ENCODE measurements around the gene ZBED2. TPM values are rescaled to one million over a fixed set of nuclear protein-coding genes. Genes with fewer than 3 reads are reported as not detected.
"Not testable (repeated sequence)": the region's sequence is repeated elsewhere in the genome, so short reads cannot be mapped to it uniquely, and the experiment has no call there.

The ZBED2 gene
- total RNA-seq, 2 experiments from 2014 or later, result 394 to 397 TPM

DNA sequence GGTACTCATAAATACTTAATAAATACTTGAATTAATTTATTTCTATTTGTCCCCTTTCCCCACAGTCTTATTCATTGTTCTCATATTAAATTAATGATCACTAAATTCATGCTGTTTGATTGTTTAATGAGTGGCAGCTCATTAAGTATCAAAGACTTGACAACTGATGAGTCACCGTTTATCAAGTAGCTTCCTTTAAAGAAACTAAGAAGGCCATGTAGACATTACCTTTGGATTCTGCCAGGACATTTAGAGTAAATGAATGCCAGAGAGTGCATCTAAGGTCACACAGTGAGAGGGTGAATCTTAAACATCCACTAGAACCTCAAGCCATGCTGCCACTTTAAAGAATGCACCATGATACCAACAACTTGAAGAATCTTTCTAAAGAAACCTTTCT, 23.9 kb downstream of the ZBED2 start:
- no peaks in the 10 kb centered on the region for H3K27me3 Mint-ChIP-seq (ENCODE audit: low read depth)
- intact Hi-C loops (cut with micrococcal nuclease), result loop anchor here (5.0 kb wide), 1 partner anchor 406 kb away; the partner anchor contains the start of gene ABHD10
- H3K9me3 Mint-ChIP-seq, result no peaks in the 10 kb centered on the region
- peaks cover 32% of the 10 kb centered on the region for H3K36me3 Mint-ChIP-seq (ENCODE audit: low read depth)
- no peak for DNase-seq
- CTCF ChIA-PET, result interaction anchor here (1.1 to 1.9 kb wide), 2 partner anchors 45 to 442 kb away, joined by 4 to 9 read pairs; no protein-coding TSS in a partner anchor
- H3K4me1 Mint-ChIP-seq (ENCODE audit: low read depth), result peaks cover 66% of the 10 kb centered on the region
- H3K27ac Mint-ChIP-seq, result no peak overlapping the region
- no peak overlapping the region for H3K4me3 Mint-ChIP-seq

DNA sequence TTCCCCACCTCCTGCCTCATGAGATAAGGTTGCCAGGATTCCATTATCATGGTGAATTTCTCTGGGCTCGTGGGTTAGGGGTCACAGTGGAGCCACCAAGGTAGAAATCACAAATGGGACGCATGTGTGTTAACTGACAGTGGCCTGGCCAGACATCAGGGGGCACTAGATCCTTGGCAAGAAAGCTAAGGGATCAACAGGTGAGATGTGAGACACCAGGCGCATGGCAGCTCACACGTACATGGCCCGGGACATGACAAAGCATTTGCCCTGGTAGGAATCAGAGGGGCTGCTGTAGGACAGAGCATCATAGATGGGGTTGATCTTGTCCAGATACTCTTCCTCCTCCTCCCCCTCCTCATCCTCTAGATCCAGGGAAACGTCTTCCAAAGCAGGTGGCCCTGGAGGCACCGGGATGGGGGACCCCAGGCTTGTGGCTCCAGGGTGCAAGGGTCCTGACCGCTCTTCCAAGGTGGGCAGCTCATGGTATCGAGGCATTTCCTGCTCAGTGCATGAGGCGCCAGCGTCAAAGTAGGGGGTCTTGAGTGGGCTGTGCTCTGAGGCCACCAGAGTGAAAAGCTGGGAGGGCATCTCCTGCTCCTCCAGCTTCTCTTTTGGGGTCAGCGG, 24.6 kb downstream of the ZBED2 start:
- H3K27ac Mint-ChIP-seq, result no peak overlapping the region
- CTCF ChIA-PET, result interaction anchor here (1.5 to 1.9 kb wide), 2 partner anchors 24 to 45 kb away, joined by 3 to 9 read pairs; no protein-coding TSS in a partner anchor
- H3K36me3 Mint-ChIP-seq (ENCODE audit: low read depth), result peaks cover 28% of the 10 kb centered on the region
- no peak overlapping the region for H3K4me3 Mint-ChIP-seq
- H3K4me1 Mint-ChIP-seq (ENCODE audit: low read depth), result peaks cover 66% of the 10 kb centered on the region
- H3K9me3 Mint-ChIP-seq, result no peaks in the 10 kb centered on the region
- DNase-seq, result no peak
- intact Hi-C loops (cut with micrococcal nuclease), result loop anchor here (5.0 kb wide), 1 partner anchor 407 kb away; the partner anchor contains the start of gene ABHD10
- H3K27me3 Mint-ChIP-seq (ENCODE audit: low read depth), result no peaks in the 10 kb centered on the region

DNA sequence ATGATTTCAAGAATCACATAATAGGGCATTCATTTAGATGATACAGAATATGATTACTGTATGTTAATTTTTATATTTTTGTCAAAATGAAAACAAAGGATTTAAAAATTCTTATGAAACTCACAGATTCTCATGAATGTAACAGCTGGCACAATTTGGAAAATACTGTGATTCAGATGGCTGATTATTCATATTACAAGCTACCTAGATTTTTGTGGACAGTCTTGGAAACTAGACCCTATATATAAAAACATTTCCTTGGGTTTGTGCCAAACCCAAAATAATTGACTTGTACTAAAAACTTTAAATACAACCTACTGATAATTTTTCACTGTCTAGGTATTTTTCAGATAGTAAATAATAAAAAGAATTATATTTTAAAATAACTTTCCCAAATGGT, 26.2 kb downstream of the ZBED2 start:
- Mint-ChIP-seq H3K9me3 (no peaks in the 10 kb centered on the region), H3K4me3 (no peak overlapping the region), H3K4me1 (ENCODE audit: low read depth) (peaks cover 73% of the 10 kb centered on the region), H3K27me3 (ENCODE audit: low read depth) (no peaks in the 10 kb centered on the region), H3K27ac (no peak overlapping the region), H3K36me3 (ENCODE audit: low read depth) (peaks cover 23% of the 10 kb centered on the region)
- intact Hi-C loops (cut with micrococcal nuclease), result no loop called here
- no peak for DNase-seq
- CTCF ChIA-PET, result interaction anchor here (0.6 to 2.0 kb wide), 5 partner anchors 18 to 475 kb away, joined by 3 to 8 read pairs (median 3); no protein-coding TSS in a partner anchor

DNA sequence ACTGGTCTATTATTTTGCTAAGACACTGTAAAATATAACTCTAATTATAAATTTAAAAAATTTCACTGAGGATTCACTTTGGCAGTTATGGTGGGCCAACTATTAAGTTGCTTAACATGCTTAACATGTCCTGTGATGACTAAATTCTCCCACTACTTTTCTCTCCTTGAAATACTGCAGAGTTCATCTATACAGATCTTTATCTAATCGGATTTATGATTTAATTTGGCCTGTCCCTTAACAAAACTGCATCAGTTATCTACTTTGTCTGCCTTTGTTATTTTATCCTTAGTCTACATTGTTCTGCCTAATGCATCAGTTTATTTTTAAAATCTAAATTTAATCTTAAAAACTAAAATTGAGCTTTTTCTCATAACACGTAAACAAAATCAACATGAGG, 26.8 kb downstream of the ZBED2 start:
- no peak for DNase-seq
- H3K27ac Mint-ChIP-seq, result no peak overlapping the region
- H3K27me3 Mint-ChIP-seq (ENCODE audit: low read depth), result no peaks in the 10 kb centered on the region
- H3K4me3 Mint-ChIP-seq, result no peak overlapping the region
- H3K36me3 Mint-ChIP-seq (ENCODE audit: low read depth), result peaks cover 20% of the 10 kb centered on the region
- CTCF ChIA-PET, result interaction anchor here (0.6 to 2.0 kb wide), 3 partner anchors 49 to 475 kb away, joined by 3 to 8 read pairs (median 4); no protein-coding TSS in a partner anchor
- H3K4me1 Mint-ChIP-seq (ENCODE audit: low read depth), result peaks cover 71% of the 10 kb centered on the region
- H3K9me3 Mint-ChIP-seq, result no peaks in the 10 kb centered on the region
- intact Hi-C loops (cut with micrococcal nuclease), result no loop called here

GRCh38 chr3:111566844-111567243, 28.3 kb downstream of the ZBED2 start:
- H3K4me3 Mint-ChIP-seq, result no peak overlapping the region
- CTCF ChIA-PET, result no interaction called here
- no peaks in the 10 kb centered on the region for H3K9me3 Mint-ChIP-seq
- H3K4me1 Mint-ChIP-seq (ENCODE audit: low read depth), result peaks cover 72% of the 10 kb centered on the region
- intact Hi-C loops (cut with micrococcal nuclease), result no loop called here
- DNase-seq, result no peak
- peaks cover 21% of the 10 kb centered on the region for H3K36me3 Mint-ChIP-seq (ENCODE audit: low read depth)
- H3K27me3 Mint-ChIP-seq (ENCODE audit: low read depth), result no peaks in the 10 kb centered on the region
- no peak overlapping the region for H3K27ac Mint-ChIP-seq

GRCh38 chr3:111561902-111562301, 33.2 kb downstream of the ZBED2 start:
- CTCF ChIA-PET; H3K27ac Mint-ChIP-seq; intact Hi-C loops (cut with micrococcal nuclease); H3K4me3 Mint-ChIP-seq; DNase-seq; H3K9me3 Mint-ChIP-seq; H3K27me3 Mint-ChIP-seq (ENCODE audit: low read depth); H3K36me3 Mint-ChIP-seq (ENCODE audit: low read depth): not testable (repeated sequence)
- H3K4me1 Mint-ChIP-seq (ENCODE audit: low read depth), result peaks cover 33% of the 10 kb centered on the region

DNA sequence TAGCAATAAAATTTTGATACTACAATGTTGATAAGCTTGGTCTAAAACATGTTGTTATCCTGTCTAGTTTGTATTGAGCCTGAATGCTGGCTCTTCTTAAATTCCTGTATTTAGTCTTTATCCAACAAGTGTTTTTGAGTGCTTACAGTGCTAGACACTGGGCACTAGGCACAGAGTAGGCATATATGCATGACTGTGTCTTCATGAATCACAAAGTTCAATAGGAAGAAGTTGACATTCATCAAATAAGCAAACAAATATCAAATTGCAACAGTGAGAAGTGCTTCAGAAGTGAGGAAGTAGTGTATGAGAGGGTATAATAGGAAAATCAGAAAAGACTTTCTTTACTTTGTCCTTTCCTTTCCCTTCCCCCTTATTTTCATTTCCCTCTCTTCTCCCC, 46.4 kb downstream of the ZBED2 start:
- intact Hi-C loops (cut with micrococcal nuclease), result loop anchor here (1.0 to 10.0 kb wide), 9 partner anchors 24 to 1126 kb away; partner anchors contain the start of genes ATG3, PHLDB2, SLC35A5 and ZBED2
- H3K27me3 Mint-ChIP-seq (ENCODE audit: low read depth), result no peaks in the 10 kb centered on the region

DNA sequence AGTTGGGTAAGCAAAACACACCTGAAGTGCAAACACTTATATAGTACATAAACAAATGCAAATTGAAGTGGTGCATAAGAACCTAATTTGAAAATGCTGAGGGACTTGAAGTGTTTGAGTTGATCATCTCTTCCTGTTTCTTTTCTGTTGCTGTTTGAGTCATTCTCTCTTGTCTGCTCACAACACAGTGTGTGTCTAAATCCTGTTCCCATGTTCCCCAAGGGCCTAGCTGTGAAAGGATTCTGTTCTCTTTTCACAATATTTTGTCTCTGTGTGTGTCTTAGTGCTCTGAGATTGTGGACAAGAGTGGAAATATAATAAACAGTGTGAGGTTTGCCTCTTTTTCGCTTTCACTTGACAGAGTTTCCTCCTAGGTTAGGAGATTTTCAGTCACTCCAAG, 47.1 kb downstream of the ZBED2 start:
- Mint-ChIP-seq H3K27ac (no peak overlapping the region), H3K27me3 (ENCODE audit: low read depth) (no peaks in the 10 kb centered on the region), H3K4me3 (no peak overlapping the region), H3K9me3 (no peaks in the 10 kb centered on the region), H3K4me1 (ENCODE audit: low read depth) (peaks cover 39% of the 10 kb centered on the region), H3K36me3 (ENCODE audit: low read depth) (peaks cover 21% of the 10 kb centered on the region)
- DNase-seq, result peak; percentile 18
- CTCF ChIA-PET, result interaction anchor here (0.8 to 6.0 kb wide), 4 partner anchors 31 to 121 kb away, joined by 5 to 36 read pairs (median 6); no protein-coding TSS in a partner anchor
- intact Hi-C loops (cut with micrococcal nuclease), result loop anchor here (1.0 to 10.0 kb wide), 9 partner anchors 24 to 1127 kb away; partner anchors contain the start of genes ATG3, PHLDB2, SLC35A5 and ZBED2

More for the DNA sequence above, 46.4 kb downstream of the ZBED2 start:
- CTCF ChIA-PET, result interaction anchor here (6.0 kb wide), 1 partner anchor 68 kb away, joined by 36 read pairs; no protein-coding TSS in a partner anchor
- H3K36me3 Mint-ChIP-seq (ENCODE audit: low read depth), result peaks cover 19% of the 10 kb centered on the region
- H3K4me3 Mint-ChIP-seq, result no peak overlapping the region
- H3K4me1 Mint-ChIP-seq (ENCODE audit: low read depth), result peaks cover 37% of the 10 kb centered on the region
- no peaks in the 10 kb centered on the region for H3K9me3 Mint-ChIP-seq
- no peak for DNase-seq
- H3K27ac Mint-ChIP-seq, result no peak overlapping the region

- Mint-ChIP-seq H3K4me3 (no peak overlapping the region), H3K36me3 (ENCODE audit: low read depth) (peaks cover 21% of the 10 kb centered on the region), H3K27me3 (ENCODE audit: low read depth) (no peaks in the 10 kb centered on the region), H3K9me3 (no peaks in the 10 kb centered on the region), H3K4me1 (ENCODE audit: low read depth) (peaks cover 39% of the 10 kb centered on the region), H3K27ac (no peak overlapping the region)
- CTCF ChIA-PET, result interaction anchor here (0.8 to 6.0 kb wide), 6 partner anchors 31 to 121 kb away, joined by 3 to 36 read pairs (median 5); no protein-coding TSS in a partner anchor
- intact Hi-C loops (cut with micrococcal nuclease), result loop anchor here (1.0 to 10.0 kb wide), 10 partner anchors 25 to 1127 kb away; partner anchors contain the start of genes ATG3, PHLDB2, SLC35A5 and ZBED2
- DNase-seq, result peak; percentile 74
Observed at GRCh38 chr3:111547631-111548030, 47.5 kb downstream of the ZBED2 start.

DNA sequence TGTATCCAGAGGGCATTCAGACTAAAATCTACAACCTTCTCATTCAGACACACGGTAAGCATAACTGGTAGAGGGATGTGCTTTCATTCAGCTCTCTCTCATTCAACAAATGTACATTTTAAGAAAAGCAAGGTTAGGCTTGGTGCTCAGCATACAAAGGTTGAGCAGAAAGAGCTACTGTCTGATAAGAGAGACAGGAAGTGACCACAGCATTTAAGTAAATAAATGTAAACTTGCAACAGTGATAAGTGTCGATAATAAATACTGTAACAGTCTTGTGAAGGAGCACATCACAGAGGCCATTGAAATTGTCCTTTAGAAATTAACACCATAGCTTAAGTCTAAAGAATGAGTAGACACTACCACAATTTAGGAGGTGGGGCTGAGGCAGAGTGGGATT, 49.8 kb downstream of the ZBED2 start:
- CTCF ChIA-PET, result interaction anchor here (0.7 to 6.0 kb wide), 5 partner anchors 32 to 275 kb away, joined by 3 to 36 read pairs (median 3); no protein-coding TSS in a partner anchor
- H3K27ac Mint-ChIP-seq, result no peak overlapping the region
- intact Hi-C loops (cut with micrococcal nuclease), result loop anchor here (5.0 to 10.0 kb wide), 5 partner anchors 309 to 1129 kb away; partner anchors contain the start of genes ATG3, PHLDB2 and SLC35A5
- peaks cover 19% of the 10 kb centered on the region for H3K36me3 Mint-ChIP-seq (ENCODE audit: low read depth)
- no peaks in the 10 kb centered on the region for H3K9me3 Mint-ChIP-seq
- H3K4me1 Mint-ChIP-seq (ENCODE audit: low read depth), result peaks cover 57% of the 10 kb centered on the region
- DNase-seq, result peak; percentile 31
- peak overlapping the region; percentile 66 for H3K4me3 Mint-ChIP-seq
- H3K27me3 Mint-ChIP-seq (ENCODE audit: low read depth), result no peaks in the 10 kb centered on the region

All from activated naive CD4-positive, alpha-beta T cell treated with anti-CD3 and anti-CD28 coated beads for 36 hours (primary cell).